ENCODE data around the gene SHC2. TPM values are rescaled to one million over a fixed set of nuclear protein-coding genes. Genes with fewer than 3 reads are reported as not detected.

Gene SHC2
- total and polyA plus RNA-seq, 2 of the 13 experiments (the other 11 are each of a cell fraction or from before 2014, with no cell fraction given) = 9.0 to 18.3 TPM

DNA sequence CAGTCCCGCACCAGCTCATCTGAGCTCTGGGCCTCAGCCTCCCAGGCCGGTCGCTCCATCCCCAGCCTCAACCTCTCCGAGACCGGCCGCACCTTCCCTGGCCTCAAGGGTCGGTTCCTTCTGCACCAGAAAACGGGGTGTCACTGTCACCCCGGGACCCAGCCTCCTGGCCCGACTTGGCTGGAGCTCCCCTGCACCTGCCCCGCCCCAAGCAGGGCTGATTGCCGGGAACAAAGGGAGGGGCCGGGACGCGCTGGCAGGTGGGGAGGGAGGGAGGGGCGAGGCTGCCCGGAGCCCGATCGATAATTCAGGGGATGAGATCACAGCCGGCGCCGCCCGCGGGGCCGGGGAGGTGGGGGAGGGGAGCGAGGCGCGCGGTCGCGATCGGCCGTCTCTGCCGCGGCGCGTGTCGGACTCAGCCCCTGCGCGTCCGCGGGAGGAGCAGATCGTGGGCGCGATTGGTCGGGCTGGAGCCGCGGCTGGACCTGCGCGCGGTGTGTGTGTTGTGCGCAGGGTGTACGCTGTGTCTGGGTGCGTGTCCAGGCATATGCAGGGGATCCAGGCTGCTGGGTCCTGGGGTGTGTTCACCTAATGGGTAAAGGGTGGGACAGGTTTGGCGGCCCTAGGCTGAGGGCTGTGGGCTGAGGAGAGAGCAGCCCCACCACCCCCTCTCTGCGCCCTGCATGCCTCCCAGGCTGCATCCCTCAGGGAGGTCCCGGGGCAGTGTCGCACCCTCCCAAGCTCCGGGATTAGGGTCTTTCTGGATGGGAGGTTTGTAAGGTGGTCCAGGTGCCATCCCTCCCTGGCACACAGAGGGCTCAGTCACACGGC, 1.1 kb upstream of the SHC2 start (continued):
- TF ChIP-seq, protein P1, sequence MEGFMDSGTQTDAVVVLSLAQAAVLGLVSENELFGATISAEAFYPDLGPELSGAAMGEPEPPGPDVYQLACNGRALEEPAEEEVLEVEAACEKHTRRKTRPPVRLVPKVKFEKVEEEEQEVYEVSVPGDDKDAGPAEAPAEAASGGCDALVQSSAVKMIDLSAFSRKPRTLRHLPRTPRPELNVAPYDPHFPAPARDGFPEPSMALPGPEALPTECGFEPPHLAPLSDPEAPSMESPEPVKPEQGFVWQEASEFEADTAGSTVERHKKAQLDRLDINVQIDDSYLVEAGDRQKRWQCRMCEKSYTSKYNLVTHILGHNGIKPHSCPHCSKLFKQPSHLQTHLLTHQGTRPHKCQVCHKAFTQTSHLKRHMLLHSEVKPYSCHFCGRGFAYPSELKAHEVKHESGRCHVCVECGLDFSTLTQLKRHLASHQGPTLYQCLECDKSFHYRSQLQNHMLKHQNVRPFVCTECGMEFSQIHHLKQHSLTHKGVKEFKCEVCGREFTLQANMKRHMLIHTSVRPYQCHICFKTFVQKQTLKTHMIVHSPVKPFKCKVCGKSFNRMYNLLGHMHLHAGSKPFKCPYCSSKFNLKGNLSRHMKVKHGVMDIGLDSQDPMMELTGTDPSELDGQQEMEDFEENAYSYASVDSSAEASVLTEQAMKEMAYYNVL (CRISPR knock-in tag; IDR thresholded peaks at IDR 0.05; ENCODE audit: borderline replicate concordance) = 0 out of 2 replicates have a peak, but pooled peaks have one; percentile 69
- TF ChIP-seq ZNF644 (CRISPR knock-in tag; IDR thresholded peaks at IDR 0.05; ENCODE audit: low read depth) (no peak), MED13 (CRISPR knock-in tag; IDR thresholded peaks at IDR 0.05) (no peak), TRAFD1 (CRISPR knock-in tag; IDR thresholded peaks at IDR 0.05; ENCODE audit: borderline replicate concordance) (no peak), BATF2 (CRISPR knock-in tag; IDR thresholded peaks at IDR 0.05) (no peak), HMGXB4 (CRISPR knock-in tag; IDR thresholded peaks at IDR 0.05; ENCODE audit: borderline replicate concordance in 1 of 2, low read depth in 1 of 2) (peak; percentile 27 to 56; a peak in 1 of 4 replicates), ZNF746 (CRISPR knock-in tag; IDR thresholded peaks at IDR 0.05) (peak; percentile 95), BCL6 (CRISPR knock-in tag; IDR thresholded peaks at IDR 0.05) (peak; percentile 37; the same call in 1 of the 2 replicates), HDAC2 (CRISPR knock-in tag; IDR thresholded peaks at IDR 0.05) (no peak; the same call in 1 of the 2 replicates), ZSCAN29 (CRISPR knock-in tag; conservative IDR thresholded peaks at IDR 0.05) (0 out of 2 replicates have a peak, but pooled peaks have one; percentile 57)
- TF ChIP-seq, protein P2, sequence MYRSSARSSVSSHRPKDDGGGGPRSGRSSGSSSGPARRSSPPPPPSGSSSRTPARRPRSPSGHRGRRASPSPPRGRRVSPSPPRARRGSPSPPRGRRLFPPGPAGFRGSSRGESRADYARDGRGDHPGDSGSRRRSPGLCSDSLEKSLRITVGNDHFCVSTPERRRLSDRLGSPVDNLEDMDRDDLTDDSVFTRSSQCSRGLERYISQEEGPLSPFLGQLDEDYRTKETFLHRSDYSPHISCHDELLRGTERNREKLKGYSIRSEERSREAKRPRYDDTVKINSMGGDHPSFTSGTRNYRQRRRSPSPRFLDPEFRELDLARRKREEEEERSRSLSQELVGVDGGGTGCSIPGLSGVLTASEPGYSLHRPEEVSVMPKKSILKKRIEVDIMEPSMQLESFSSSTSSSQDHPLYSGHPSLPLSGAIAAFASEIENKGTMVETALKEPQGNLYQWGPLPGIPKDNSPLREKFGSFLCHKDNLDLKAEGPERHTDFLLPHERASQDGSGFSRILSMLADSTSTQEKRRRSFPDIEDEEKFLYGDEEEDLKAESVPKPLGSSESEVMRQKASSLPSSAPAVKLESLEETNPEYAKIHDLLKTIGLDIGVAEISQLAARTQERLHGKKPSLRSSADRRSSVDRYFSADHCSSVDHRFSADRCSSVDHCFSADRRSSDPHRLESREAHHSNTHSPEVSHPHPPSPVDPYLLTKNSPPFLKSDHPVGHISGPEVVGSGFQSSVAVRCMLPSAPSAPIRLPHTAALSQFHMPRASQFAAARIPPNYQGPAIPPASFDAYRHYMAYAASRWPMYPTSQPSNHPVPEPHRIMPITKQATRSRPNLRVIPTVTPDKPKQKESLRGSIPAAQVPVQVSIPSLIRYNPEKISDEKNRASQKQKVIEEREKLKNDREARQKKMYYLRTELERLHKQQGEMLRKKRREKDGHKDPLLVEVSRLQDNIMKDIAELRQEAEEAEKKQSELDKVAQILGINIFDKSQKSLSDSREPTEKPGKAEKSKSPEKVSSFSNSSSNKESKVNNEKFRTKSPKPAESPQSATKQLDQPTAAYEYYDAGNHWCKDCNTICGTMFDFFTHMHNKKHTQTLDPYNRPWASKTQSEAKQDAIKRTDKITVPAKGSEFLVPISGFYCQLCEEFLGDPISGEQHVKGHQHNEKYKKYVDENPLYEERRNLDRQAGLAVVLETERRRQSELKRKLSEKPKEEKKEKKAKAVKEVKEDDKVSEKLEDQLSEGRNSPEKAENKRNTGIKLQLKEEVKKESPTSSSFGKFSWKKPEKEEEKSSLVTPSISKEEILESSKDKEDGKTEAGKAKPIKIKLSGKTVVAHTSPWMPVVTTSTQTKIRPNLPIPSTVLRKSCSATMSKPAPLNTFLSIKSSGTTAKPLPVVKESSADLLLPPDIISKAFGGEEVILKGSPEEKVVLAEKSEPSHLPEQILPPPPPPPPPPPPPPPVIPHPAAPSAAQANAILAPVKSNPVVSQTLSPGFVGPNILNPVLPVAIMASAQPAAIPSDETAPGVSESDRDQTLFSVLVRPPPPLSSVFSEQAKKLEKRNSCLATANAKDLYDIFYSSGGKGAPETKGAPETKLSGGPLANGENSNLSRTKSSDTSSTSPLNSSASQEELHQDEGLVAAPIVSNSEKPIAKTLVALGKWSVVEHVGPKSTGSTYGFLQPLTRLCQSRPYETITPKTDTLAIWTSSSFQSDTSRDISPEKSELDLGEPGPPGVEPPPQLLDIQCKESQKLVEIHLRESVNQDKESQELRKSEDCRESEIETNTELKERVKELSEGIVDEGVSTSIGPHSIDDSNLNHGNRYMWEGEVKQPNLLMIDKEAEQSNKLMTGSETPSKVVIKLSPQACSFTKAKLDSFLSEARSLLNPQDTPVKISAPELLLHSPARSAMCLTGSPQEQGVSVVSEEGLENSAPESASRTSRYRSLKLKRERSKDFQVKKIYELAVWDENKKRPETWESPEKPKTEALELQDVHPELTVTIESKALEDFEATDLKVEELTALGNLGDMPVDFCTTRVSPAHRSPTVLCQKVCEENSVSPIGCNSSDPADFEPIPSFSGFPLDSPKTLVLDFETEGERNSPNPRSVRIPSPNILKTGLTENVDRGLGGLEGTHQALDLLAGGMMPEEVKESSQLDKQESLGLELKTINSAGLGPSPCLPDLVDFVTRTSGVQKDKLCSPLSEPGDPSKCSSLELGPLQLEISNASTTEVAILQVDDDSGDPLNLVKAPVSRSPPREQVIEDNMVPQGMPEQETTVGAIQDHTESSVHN (CRISPR knock-in tag; IDR thresholded peaks at IDR 0.05) = no peak
- TF ChIP-seq, protein P3, sequence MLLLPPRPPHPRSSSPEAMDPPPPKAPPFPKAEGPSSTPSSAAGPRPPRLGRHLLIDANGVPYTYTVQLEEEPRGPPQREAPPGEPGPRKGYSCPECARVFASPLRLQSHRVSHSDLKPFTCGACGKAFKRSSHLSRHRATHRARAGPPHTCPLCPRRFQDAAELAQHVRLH (CRISPR knock-in tag; IDR thresholded peaks at IDR 0.05; ENCODE audit: borderline replicate concordance, low read depth) = peak; percentile 38; the same call in 1 of the 2 replicates
